HepG2 (cell line): ENCODE measurements around the gene SLC12A1. TPM values are rescaled to one million over a fixed set of nuclear protein-coding genes. Genes with fewer than 3 reads are reported as not detected.

Experiments
- ASH2L ChIP-seq: fragments of 300-600, 200-600 bp; sonication (generic); IDR thresholded peaks from 2 replicates; pipeline ENCODE4 v1.7.0; 2017; ENCODE audit warnings: low read depth, mild to moderate bottlenecking, moderate library complexity, mixed read lengths, low read length; ENCODE audit not compliant: insufficient read length
- CREM ChIP-seq, 2 experiments: sonication (generic) in 1 of 2; formaldehyde crosslinking in 1 of 2; IDR thresholded peaks; 2 replicates each; pipeline versions ENCODE4 v1.4.0 to v1.6.1; 2016 to 2020; ENCODE audit warnings: antibody characterized with exemption in 1 of 2, mild to moderate bottlenecking in 1 of 2, missing genetic modification reagents in 1 of 2
- ERF ChIP-seq: IDR thresholded peaks from 2 replicates; pipeline ENCODE4 v1.6.1; 2018; ENCODE audit warnings: missing biosample characterization, missing genetic modification reagents
- GATA4 ChIP-seq: sonication (generic); IDR thresholded peaks from 2 replicates; pipeline ENCODE4 v1.6.1; 2016; ENCODE audit warnings: antibody characterized with exemption, low read depth, borderline replicate concordance
- LCORL ChIP-seq, 2 experiments: fragments of 450-650 bp in 1 of 2; sonication (generic) in 1 of 2; formaldehyde crosslinking in 1 of 2; IDR thresholded peaks; 2 replicates each; pipeline versions ENCODE4 v1.5.0 to v1.6.1; 2017 to 2020; ENCODE audit warnings: antibody characterized with exemption in 1 of 2, missing genetic modification reagents in 1 of 2
- RFX5 ChIP-seq: IDR thresholded peaks from 2 replicates; pipeline ENCODE4 v1.6.1; 2011; ENCODE audit warnings: low read depth, low read length, improper control_type of control experiment
- SAFB2 ChIP-seq: sonication (generic); formaldehyde crosslinking; IDR thresholded peaks from 2 replicates; pipeline ENCODE4 v1.5.1; 2020; ENCODE audit warnings: missing genetic modification reagents, low read depth, mild to moderate bottlenecking, borderline replicate concordance
- SALL1 ChIP-seq: sonication (generic); formaldehyde crosslinking; IDR thresholded peaks from 2 replicates; pipeline ENCODE4 v1.8.0; 2022; ENCODE audit warnings: mild to moderate bottlenecking, missing genetic modification reagents
- SMC3 ChIP-seq: IDR thresholded peaks from 2 replicates; pipeline ENCODE4 v1.6.1; 2011; ENCODE audit warnings: low read length, improper control_type of control experiment
- TEAD3 ChIP-seq: optimal IDR thresholded peaks from 2 replicates; pipeline ENCODE3; 2016; ENCODE audit warnings: borderline replicate concordance
- ZNF124 ChIP-seq: sonication (generic); formaldehyde crosslinking; IDR thresholded peaks from 2 replicates; pipeline ENCODE4 v1.4.0; 2020; ENCODE audit warnings: missing genetic modification reagents
- ZNF207 ChIP-seq: fragments of 450-650 bp; IDR thresholded peaks from 2 replicates; pipeline ENCODE4 v1.6.1; 2016; ENCODE audit warnings: antibody characterized with exemption, borderline replicate concordance
- ZNF232 ChIP-seq: sonication (generic); formaldehyde crosslinking; IDR thresholded peaks from 2 replicates; pipeline ENCODE4 v1.4.0; 2020; ENCODE audit warnings: missing genetic modification reagents, borderline replicate concordance
- ZNF556 ChIP-seq: sonication (generic); formaldehyde crosslinking; IDR thresholded peaks from 2 replicates; pipeline ENCODE4 v1.4.0; 2020; ENCODE audit warnings: mild to moderate bottlenecking, missing genetic modification reagents, borderline replicate concordance
- ZNF660 ChIP-seq: sonication (generic); formaldehyde crosslinking; IDR thresholded peaks from 2 replicates; pipeline ENCODE4 v1.5.1; 2020; ENCODE audit warnings: mild to moderate bottlenecking, low read depth, missing genetic modification reagents, borderline replicate concordance
- ZNF724P ChIP-seq: sonication (generic); formaldehyde crosslinking; IDR thresholded peaks from 2 replicates; pipeline ENCODE4 v1.8.0; 2022; ENCODE audit warnings: missing genetic modification reagents, borderline replicate concordance
- ZZZ3 ChIP-seq: sonication (generic); formaldehyde crosslinking; IDR thresholded peaks from 2 replicates; pipeline ENCODE4 v1.4.0; 2020; ENCODE audit warnings: missing genetic modification reagents, mild to moderate bottlenecking, borderline replicate concordance
- polyA plus RNA-seq, 8 experiments: library from polyadenylated mRNA; depleted of rRNA in 3 of 8; stranded (reverse) in 7 of 8; unstranded in 1 of 8; fragments of >200 nt; fragmentation: Illumina TruSeq in 4 of 8; extraction: Trizol in 4 of 8; gene quantifications; 2 replicates each; pipeline versions ENCODE4 v1.2.1 to v1.2.3, GENCODE V29; 2011 to 2016; ENCODE audit warnings: low read depth in 4 of 8, missing spikeins in 1 of 8, mixed read lengths in 1 of 8; ENCODE audit not compliant: insufficient read depth in 1 of 8
- small RNA-seq, 3 experiments: library from RNA; depleted of rRNA; stranded (forward); fragments of <200 nt; gene quantifications; one replicate each; pipeline ENCODE3, GENCODE V24; 2012; ENCODE audit warnings: low read depth in 2 of 3, low replicate concordance in 1 of 3; ENCODE audit not compliant: insufficient read length in 3 of 3, insufficient read depth in 2 of 3
- total RNA-seq, 5 experiments: library from RNA; depleted of rRNA; stranded (reverse); fragments of >200 nt; fragmentation: Illumina TruSeq; extraction: Trizol; gene quantifications; 2 replicates each; pipeline ENCODE4 v1.2.3, GENCODE V29; 2016; ENCODE audit warnings: low read depth in 1 of 5
- TF ChIP-seq, protein P1 (sequence below): sonication (generic); formaldehyde crosslinking; IDR thresholded peaks from 2 replicates; pipeline ENCODE4 v1.5.0; 2020; ENCODE audit warnings: mild to moderate bottlenecking, missing genetic modification reagents, moderate library complexity

Gene SLC12A1
- total and polyA plus RNA-seq, 2 of the 13 experiments (the other 11 are each of a cell fraction or from before 2014, with no cell fraction given): not detected

GRCh38 chr15:48352474-48353072, 146.5 kb downstream of the SLC12A1 start (continued):
- TF ChIP-seq, protein P1, sequence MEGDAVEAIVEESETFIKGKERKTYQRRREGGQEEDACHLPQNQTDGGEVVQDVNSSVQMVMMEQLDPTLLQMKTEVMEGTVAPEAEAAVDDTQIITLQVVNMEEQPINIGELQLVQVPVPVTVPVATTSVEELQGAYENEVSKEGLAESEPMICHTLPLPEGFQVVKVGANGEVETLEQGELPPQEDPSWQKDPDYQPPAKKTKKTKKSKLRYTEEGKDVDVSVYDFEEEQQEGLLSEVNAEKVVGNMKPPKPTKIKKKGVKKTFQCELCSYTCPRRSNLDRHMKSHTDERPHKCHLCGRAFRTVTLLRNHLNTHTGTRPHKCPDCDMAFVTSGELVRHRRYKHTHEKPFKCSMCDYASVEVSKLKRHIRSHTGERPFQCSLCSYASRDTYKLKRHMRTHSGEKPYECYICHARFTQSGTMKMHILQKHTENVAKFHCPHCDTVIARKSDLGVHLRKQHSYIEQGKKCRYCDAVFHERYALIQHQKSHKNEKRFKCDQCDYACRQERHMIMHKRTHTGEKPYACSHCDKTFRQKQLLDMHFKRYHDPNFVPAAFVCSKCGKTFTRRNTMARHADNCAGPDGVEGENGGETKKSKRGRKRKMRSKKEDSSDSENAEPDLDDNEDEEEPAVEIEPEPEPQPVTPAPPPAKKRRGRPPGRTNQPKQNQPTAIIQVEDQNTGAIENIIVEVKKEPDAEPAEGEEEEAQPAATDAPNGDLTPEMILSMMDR (CRISPR knock-in tag): peak; percentile 81
- TF ChIP-seq SALL1: no peak
- TF ChIP-seq SAFB2 (CRISPR knock-in tag): no peak
- TF ChIP-seq LCORL (IDR thresholded peaks at IDR 0.05): no peak
- TF ChIP-seq LCORL (CRISPR knock-in tag; IDR thresholded peaks at IDR 0.05): no peak
- TF ChIP-seq ERF: no peak
- TF ChIP-seq RFX5: no peak
- no peak for TF ChIP-seq GATA4
- peak; percentile 72 for TF ChIP-seq SMC3
- no peak for TF ChIP-seq ZNF724P (CRISPR knock-in tag)
- TF ChIP-seq ASH2L: no peak
- no peak for TF ChIP-seq ZNF660 (CRISPR knock-in tag)
- TF ChIP-seq ZNF232 (CRISPR knock-in tag): no peak
- TF ChIP-seq ZNF207: no peak
- no peak for TF ChIP-seq ZZZ3 (CRISPR knock-in tag)
- no peak for TF ChIP-seq CREM (IDR thresholded peaks at IDR 0.05)
- no peak for TF ChIP-seq CREM (CRISPR knock-in tag; IDR thresholded peaks at IDR 0.05)
- TF ChIP-seq ZNF124: no peak
- no peak for TF ChIP-seq ZNF556 (CRISPR knock-in tag)
- peak; percentile 67 for TF ChIP-seq TEAD3 (CRISPR knock-in tag)

Small RNAs within 50 kb of the gene (small RNA-seq; reads per million reads assigned to genes)
- gene RF00019: 0 reads per million in 3 experiments

Other genes with a start within 250 kb of the SLC12A1 start
- gene SLC24A5, start 85.3 kb upstream of the SLC12A1 start, total RNA-seq (2016; rRNA removed; fragmentation: Illumina TruSeq; extraction: Trizol): not detected in 2 replicates
- not detected in 2 replicates for gene SLC24A5, start 85.3 kb upstream of the SLC12A1 start, polyA plus RNA-seq (2011; rRNA removed)
- gene MYEF2, start 28.0 kb upstream of the SLC12A1 start, total RNA-seq (2016; rRNA removed; fragmentation: Illumina TruSeq; extraction: Trizol): 9.6 and 10.3 TPM in 2 replicates
- gene MYEF2, start 28.0 kb upstream of the SLC12A1 start, polyA plus RNA-seq (2011; rRNA removed): 10.1 and 10.5 TPM in 2 replicates
- not detected in 2 replicates for gene CTXN2, start 14.6 kb upstream of the SLC12A1 start, total RNA-seq (2016; rRNA removed; fragmentation: Illumina TruSeq; extraction: Trizol)
- 0.03 TPM in 1 of 2 replicates, not detected in the other for gene CTXN2, start 14.6 kb upstream of the SLC12A1 start, polyA plus RNA-seq (2011; rRNA removed)
- gene DUT, start 125.1 kb downstream of the SLC12A1 start, total RNA-seq (2016; rRNA removed; fragmentation: Illumina TruSeq; extraction: Trizol): 131 and 133 TPM in 2 replicates
- gene DUT, start 125.1 kb downstream of the SLC12A1 start, polyA plus RNA-seq (2011; rRNA removed): 27.8 and 36.7 TPM in 2 replicates